Caco-2 (cell line): Measurements from ENCODE around the gene ARHGEF1. TPM values are rescaled to one million over a fixed set of nuclear protein-coding genes. Genes with fewer than 3 reads are reported as not detected.

Experiments used
- BruUV-seq: library from RNA; stranded (reverse); fragments of 400-500 nt; replicated peaks from 2 replicates; lab custom pipeline; 2021; lab: Mats Ljungman, UMichigan
- CTCF ChIA-PET: fragments of 300-600 bp; sonication (Branson Sonifier 250); formaldehyde crosslinking; loops from one replicate; lab custom pipeline; 2022; ENCODE audit warnings: antibody characterized with exemption; lab: Charles Lee
- POLR2A ChIA-PET: fragments of 300-600 bp; sonication (Branson Sonifier 250); formaldehyde crosslinking; loops from one replicate; lab custom pipeline; 2022; ENCODE audit warnings: antibody characterized with exemption; lab: Charles Lee
- DNase-seq, 2 experiments: peaks; one replicate each; pipeline versions ENCODE4 v3.0.0 to v3.0.0-alpha.2; 2020 to 2022
- H3K27me3 ChIP-seq: replicated peaks from 2 replicates; pipeline ENCODE4 v1.6.0; 2011; ENCODE audit warnings: low read length; ENCODE audit not compliant: control insufficient read depth, insufficient read depth
- H3K36me3 ChIP-seq: 2 replicates; pipeline ENCODE4 v1.5.1; 2011; ENCODE audit warnings: low read length; ENCODE audit not compliant: control insufficient read depth, insufficient read depth
- H3K4me1 ChIP-seq: fragments of 250-450 bp; sonication (Bioruptor Pico); 2 replicates; pipeline ENCODE4 v1.5.1; 2020; ENCODE audit warnings: mild to moderate bottlenecking
- H3K4me3 ChIP-seq: 2 replicates; pipeline ENCODE4 v1.5.1; 2011; ENCODE audit warnings: low read depth, mild to moderate bottlenecking, control low read depth, low read length
- H3K9me3 ChIP-seq: fragments of 250-450 bp; sonication (Bioruptor Pico); 2 replicates; pipeline ENCODE4 v1.5.1; 2020; ENCODE audit warnings: mild to moderate bottlenecking, moderate library complexity
- H3K27ac Mint-ChIP-seq: one replicate; pipeline ENCODE4 v1.8.0; 2022; ENCODE audit warnings: mixed read lengths; ENCODE audit not compliant: unreplicated experiment
- H3K27me3 Mint-ChIP-seq: one replicate; pipeline ENCODE4 v1.8.0; 2022; ENCODE audit warnings: mixed read lengths; ENCODE audit not compliant: insufficient read depth, unreplicated experiment
- H3K36me3 Mint-ChIP-seq: one replicate; pipeline ENCODE4 v1.8.0; 2022; ENCODE audit warnings: mild to moderate bottlenecking, mixed read lengths; ENCODE audit not compliant: insufficient read depth, unreplicated experiment
- H3K4me1 Mint-ChIP-seq: one replicate; pipeline ENCODE4 v1.8.0; 2022; ENCODE audit warnings: low read depth, mixed read lengths; ENCODE audit not compliant: unreplicated experiment
- H3K4me3 Mint-ChIP-seq: one replicate; pipeline ENCODE4 v1.8.0; 2022; ENCODE audit warnings: mild to moderate bottlenecking, moderate library complexity, mixed read lengths; ENCODE audit not compliant: unreplicated experiment
- H3K9me3 Mint-ChIP-seq: one replicate; pipeline ENCODE4 v1.8.0; 2022; ENCODE audit warnings: mixed read lengths; ENCODE audit not compliant: unreplicated experiment
- CTCF ChIP-seq, 2 experiments: fragments of 200-600 bp in 1 of 2; IDR thresholded peaks; 1 replicate in 1 of 2; 2 replicates in 1 of 2; pipeline versions ENCODE4 v1.5.1 to v1.8.0; 2011 to 2022; ENCODE audit warnings: antibody characterized with exemption in 1 of 2, control low read depth in 1 of 2, inconsistent platforms in 1 of 2, low read depth in 1 of 2, low read length in 1 of 2, mild to moderate bottlenecking in 1 of 2, moderate library complexity in 1 of 2; ENCODE audit not compliant: insufficient read depth in 1 of 2, severe bottlenecking in 1 of 2, unreplicated experiment in 1 of 2
- intact Hi-C: fragments of 100-400 bp; cut with micrococcal nuclease; formaldehyde crosslinking; loops from one replicate; pipeline ENCODE4 v1.10.0; 2022; ENCODE audit not compliant: unreplicated experiment
- total RNA-seq: library from RNA; stranded (reverse); gene quantifications from 2 replicates; pipeline ENCODE4 v1.2.3, GENCODE V29; 2022

The ARHGEF1 gene
- total RNA-seq, 1 experiment from 2014 or later, result 63.5 TPM

GRCh38 chr19:41866284-41866683 is 16.7 kb upstream of the ARHGEF1 start:
- H3K27me3 Mint-ChIP-seq, result no peaks in the 10 kb centered on the region
- CTCF ChIA-PET, result no interaction called here
- H3K36me3 ChIP-seq, result peaks cover 26% of the 10 kb centered on the region
- H3K4me3 Mint-ChIP-seq, result peak overlapping the region; percentile 6
- no peaks in the 10 kb centered on the region for H3K9me3 Mint-ChIP-seq
- DNase-seq, result peak in 1 of 2 experiments; percentile 45
- intact Hi-C loops, result no loop called here
- no peaks in the 10 kb centered on the region for H3K9me3 ChIP-seq
- no TSS peak for BruUV-seq
- TF ChIP-seq CTCF (IDR thresholded peaks at IDR 0.05; ENCODE audit: insufficient read depth in 1 of 2, low read depth in 1 of 2, low read length in 1 of 2, severe bottlenecking in 1 of 2, unreplicated experiment in 1 of 2), result no peak
- no peak overlapping the region for H3K4me3 ChIP-seq
- H3K4me1 ChIP-seq, result peaks cover 31% of the 10 kb centered on the region
- H3K27me3 ChIP-seq, result no peaks in the 10 kb centered on the region
- H3K4me1 Mint-ChIP-seq, result peaks cover 14% of the 10 kb centered on the region
- peak overlapping the region; percentile 47 for H3K27ac Mint-ChIP-seq
- POLR2A ChIA-PET, result interaction anchor here (0.7 kb wide), 1 partner anchor 18 kb away, joined by 4 read pairs; no protein-coding TSS in a partner anchor
- H3K36me3 Mint-ChIP-seq, result peaks cover 100% of the 10 kb centered on the region

GRCh38 chr19:41868120-41868988 is 14.6 kb upstream of the ARHGEF1 start:
- no peak overlapping the region for H3K4me3 ChIP-seq
- DNase-seq, result peak in 1 of 2 experiments; percentile 32
- H3K36me3 ChIP-seq, result peaks cover 15% of the 10 kb centered on the region
- no peaks in the 10 kb centered on the region for H3K9me3 ChIP-seq
- Mint-ChIP-seq H3K36me3 (peaks cover 100% of the 10 kb centered on the region), H3K4me3 (no peak overlapping the region), H3K9me3 (no peaks in the 10 kb centered on the region), H3K27me3 (no peaks in the 10 kb centered on the region), H3K27ac (peak overlapping the region; percentile 64), H3K4me1 (peaks cover 14% of the 10 kb centered on the region)
- H3K4me1 ChIP-seq, result peaks cover 20% of the 10 kb centered on the region
- POLR2A ChIA-PET, result interaction anchor here (0.6 to 1.5 kb wide), 3 partner anchors 9 to 503 kb away, joined by 5 to 21 read pairs (median 14); partner anchors contain the start of gene RPS19
- TF ChIP-seq CTCF (IDR thresholded peaks at IDR 0.05; ENCODE audit: insufficient read depth in 1 of 2, low read depth in 1 of 2, low read length in 1 of 2, severe bottlenecking in 1 of 2, unreplicated experiment in 1 of 2), result no peak
- CTCF ChIA-PET, result interaction anchor here (0.6 kb wide), 1 partner anchor 1548 kb away, joined by 9 read pairs; no protein-coding TSS in a partner anchor
- no peaks in the 10 kb centered on the region for H3K27me3 ChIP-seq
- no TSS peak for BruUV-seq
- intact Hi-C loops, result no loop called here

GRCh38 chr19:41868989-41869300 is 14.0 kb upstream of the ARHGEF1 start:
- H3K27me3 Mint-ChIP-seq, result no peaks in the 10 kb centered on the region
- no peak overlapping the region for H3K4me3 Mint-ChIP-seq
- H3K27me3 ChIP-seq, result no peaks in the 10 kb centered on the region
- peaks cover 15% of the 10 kb centered on the region for H3K36me3 ChIP-seq
- DNase-seq, result no peak
- ChIA-PET POLR2A (interaction anchor here (0.6 to 1.5 kb wide), 3 partner anchors 9 to 502 kb away, joined by 5 to 21 read pairs (median 14); partner anchors contain the start of gene RPS19), CTCF (no interaction called here)
- peaks cover 14% of the 10 kb centered on the region for H3K4me1 Mint-ChIP-seq
- TF ChIP-seq CTCF (IDR thresholded peaks at IDR 0.05; ENCODE audit: insufficient read depth in 1 of 2, low read depth in 1 of 2, low read length in 1 of 2, severe bottlenecking in 1 of 2, unreplicated experiment in 1 of 2), result no peak
- no TSS peak for BruUV-seq
- H3K9me3 ChIP-seq, result no peaks in the 10 kb centered on the region
- intact Hi-C loops, result no loop called here
- no peaks in the 10 kb centered on the region for H3K9me3 Mint-ChIP-seq
- no peak overlapping the region for H3K27ac Mint-ChIP-seq
- H3K36me3 Mint-ChIP-seq, result peaks cover 100% of the 10 kb centered on the region
- peaks cover 20% of the 10 kb centered on the region for H3K4me1 ChIP-seq
- no peak overlapping the region for H3K4me3 ChIP-seq
